Activated CD8-positive, alpha-beta T cell treated with anti-CD3 and anti-CD28 coated beads for 36 hours (primary cell): ENCODE measurements around the gene ADAMTSL3. TPM values are rescaled to one million over a fixed set of nuclear protein-coding genes. Genes with fewer than 3 reads are reported as not detected.
"Not testable (repeated sequence)": the region's sequence is repeated elsewhere in the genome, so short reads cannot be mapped to it uniquely, and the experiment has no call there.

Experiments used
- ATAC-seq: fragments of 200-7000 bp; cut with Tn5 transposase; one replicate; pipeline ENCODE4 v1.10.0; 2021; ENCODE audit warnings: mild to moderate bottlenecking, moderate library complexity
- CTCF ChIA-PET: fragments of 350-600 bp; sonication (Branson Sonifier 250); formaldehyde crosslinking; loops from one replicate; lab custom pipeline; 2021; ENCODE audit warnings: antibody characterized with exemption; lab: Charles Lee
- POLR2A ChIA-PET: fragments of 350-600 bp; sonication (Branson Sonifier 250); formaldehyde crosslinking; loops from one replicate; lab custom pipeline; 2021; ENCODE audit warnings: antibody characterized with exemption; lab: Charles Lee
- DNase-seq: peaks from one replicate; pipeline ENCODE4 v3.0.0-alpha.2; 2020
- H3K27ac Mint-ChIP-seq: one replicate; pipeline ENCODE4 v1.8.0; 2021; ENCODE audit warnings: mild to moderate bottlenecking, mixed read lengths
- H3K27me3 Mint-ChIP-seq: one replicate; pipeline ENCODE4 v1.8.0; 2021; ENCODE audit warnings: mixed read lengths
- H3K36me3 Mint-ChIP-seq: one replicate; pipeline ENCODE4 v1.8.0; 2021; ENCODE audit warnings: low read depth, mixed read lengths
- H3K4me1 Mint-ChIP-seq: one replicate; pipeline ENCODE4 v1.8.0; 2021; ENCODE audit warnings: low read depth, mixed read lengths
- H3K4me3 Mint-ChIP-seq: one replicate; pipeline ENCODE4 v1.8.0; 2021; ENCODE audit warnings: mild to moderate bottlenecking, moderate library complexity, mixed read lengths
- H3K9me3 Mint-ChIP-seq: one replicate; pipeline ENCODE4 v1.8.0; 2021; ENCODE audit warnings: mixed read lengths
- CTCF ChIP-seq: fragments of 200-600 bp; IDR thresholded peaks from one replicate; pipeline ENCODE4 v1.8.0; 2022; ENCODE audit warnings: antibody characterized with exemption, mild to moderate bottlenecking
- intact Hi-C: fragments of 100-400 bp; cut with micrococcal nuclease; formaldehyde crosslinking; loops from one replicate; pipeline ENCODE4 v1.10.0; 2022
- total RNA-seq, 2 experiments: library from RNA; stranded (reverse); gene quantifications; one replicate each; pipeline ENCODE4 v1.2.3, GENCODE V29; 2021

ADAMTSL3 gene
- total RNA-seq, 2 experiments from 2014 or later, result not detected

- Mint-ChIP-seq H3K4me3 (no peak overlapping the region), H3K27me3 (peaks cover 3% of the 10 kb centered on the region), H3K27ac (no peak overlapping the region), H3K4me1 (no peaks in the 10 kb centered on the region), H3K36me3 (no peaks in the 10 kb centered on the region), H3K9me3 (peaks cover 15% of the 10 kb centered on the region)
- intact Hi-C loops, result no loop called here
- DNase-seq, result no peak
- ATAC-seq, result no peak
- TF ChIP-seq CTCF, result no peak
- ChIA-PET CTCF (no interaction called here), POLR2A (no interaction called here)
Observed at GRCh38 chr15:84050076-84050475, 396.2 kb downstream of the ADAMTSL3 start.

GRCh38 chr15:84051146-84051545, 397.2 kb downstream of the ADAMTSL3 start:
- H3K27ac Mint-ChIP-seq, result not testable (repeated sequence)

GRCh38 chr15:84054544-84054943, 400.6 kb downstream of the ADAMTSL3 start:
- H3K9me3 Mint-ChIP-seq, POLR2A ChIA-PET, DNase-seq, H3K36me3 Mint-ChIP-seq, H3K4me3 Mint-ChIP-seq, CTCF ChIA-PET, H3K4me1 Mint-ChIP-seq, H3K27ac Mint-ChIP-seq, H3K27me3 Mint-ChIP-seq, intact Hi-C loops, ATAC-seq: not testable (repeated sequence)

More at GRCh38 chr15:84051146-84051545, 397.2 kb downstream of the ADAMTSL3 start:
- intact Hi-C loops, H3K36me3 Mint-ChIP-seq, CTCF ChIA-PET, ATAC-seq, H3K27me3 Mint-ChIP-seq, DNase-seq, H3K4me3 Mint-ChIP-seq, H3K4me1 Mint-ChIP-seq, POLR2A ChIA-PET: not testable (repeated sequence)
- H3K9me3 Mint-ChIP-seq, result peaks cover 11% of the 10 kb centered on the region

GRCh38 chr15:84057714-84058331, 403.9 kb downstream of the ADAMTSL3 start:
- ChIA-PET CTCF (interaction anchor here (0.9 kb wide), 1 partner anchor 492 kb away, joined by 3 read pairs; no protein-coding TSS in a partner anchor), POLR2A (no interaction called here)
- intact Hi-C loops, result no loop called here
- Mint-ChIP-seq H3K36me3 (no peaks in the 10 kb centered on the region), H3K4me1 (no peaks in the 10 kb centered on the region), H3K27ac (no peak overlapping the region), H3K4me3 (no peak overlapping the region), H3K27me3 (peaks cover 3% of the 10 kb centered on the region), H3K9me3 (peaks cover 13% of the 10 kb centered on the region)
- ATAC-seq (no peak), DNase-seq (no peak)
- TF ChIP-seq CTCF, result no peak

GRCh38 chr15:84063674-84064073, 409.8 kb downstream of the ADAMTSL3 start:
- H3K4me1 Mint-ChIP-seq, POLR2A ChIA-PET: not testable (repeated sequence)

GRCh38 chr15:84068674-84069073, 414.8 kb downstream of the ADAMTSL3 start:
- DNase-seq, H3K4me3 Mint-ChIP-seq, H3K36me3 Mint-ChIP-seq, intact Hi-C loops, CTCF ChIA-PET, H3K27ac Mint-ChIP-seq, POLR2A ChIA-PET, H3K9me3 Mint-ChIP-seq, H3K4me1 Mint-ChIP-seq, ATAC-seq: not testable (repeated sequence)
- peaks cover 15% of the 10 kb centered on the region for H3K27me3 Mint-ChIP-seq

More at GRCh38 chr15:84063674-84064073, 409.8 kb downstream of the ADAMTSL3 start:
- peaks cover 17% of the 10 kb centered on the region for H3K9me3 Mint-ChIP-seq
- H3K36me3 Mint-ChIP-seq, H3K27me3 Mint-ChIP-seq, H3K4me3 Mint-ChIP-seq, H3K27ac Mint-ChIP-seq, ATAC-seq, DNase-seq, intact Hi-C loops, CTCF ChIA-PET: not testable (repeated sequence)

- H3K36me3 Mint-ChIP-seq, CTCF ChIA-PET, DNase-seq, H3K4me1 Mint-ChIP-seq, ATAC-seq, H3K9me3 Mint-ChIP-seq, POLR2A ChIA-PET, H3K27ac Mint-ChIP-seq, intact Hi-C loops, H3K4me3 Mint-ChIP-seq: not testable (repeated sequence)
- H3K27me3 Mint-ChIP-seq, result peaks cover 59% of the 10 kb centered on the region
Observed at GRCh38 chr15:84078038-84078437, 424.1 kb downstream of the ADAMTSL3 start.

GRCh38 chr15:84079325-84079884, 425.5 kb downstream of the ADAMTSL3 start:
- H3K9me3 Mint-ChIP-seq, H3K4me1 Mint-ChIP-seq, ATAC-seq, CTCF ChIA-PET, H3K27ac Mint-ChIP-seq, intact Hi-C loops, POLR2A ChIA-PET, H3K36me3 Mint-ChIP-seq, DNase-seq: not testable (repeated sequence)
- H3K4me3 Mint-ChIP-seq, result peak overlapping the region; percentile 75
- peaks cover 55% of the 10 kb centered on the region for H3K27me3 Mint-ChIP-seq
